Lung microvascular endothelial cell (primary cell): ENCODE data around the gene NUMBL. TPM values are rescaled to one million over a fixed set of nuclear protein-coding genes. Genes with fewer than 3 reads are reported as not detected.
"Not testable (repeated sequence)": the region's sequence is repeated elsewhere in the genome, so short reads cannot be mapped to it uniquely, and the experiment has no call there.

Experiments
- DNase-seq, 2 donors: peaks; one replicate each; pipeline versions ENCODE4 v3.0.0 to v3.0.0-alpha.2; 2010; ENCODE audit warnings: low read depth in 2 of 2
- total RNA-seq: library from RNA; depleted of rRNA; stranded (reverse); fragments of >200 nt; gene quantifications from 2 replicates; pipeline ENCODE4 v1.2.1, GENCODE V29; 2014

Gene NUMBL
- total RNA-seq, 1 donor from 2014 or later = 4.6 TPM

- DNase-seq = no peak
These were observed 58.0 kb downstream of the NUMBL start for GRCh38 chr19:40632311-40633036.

DNA sequence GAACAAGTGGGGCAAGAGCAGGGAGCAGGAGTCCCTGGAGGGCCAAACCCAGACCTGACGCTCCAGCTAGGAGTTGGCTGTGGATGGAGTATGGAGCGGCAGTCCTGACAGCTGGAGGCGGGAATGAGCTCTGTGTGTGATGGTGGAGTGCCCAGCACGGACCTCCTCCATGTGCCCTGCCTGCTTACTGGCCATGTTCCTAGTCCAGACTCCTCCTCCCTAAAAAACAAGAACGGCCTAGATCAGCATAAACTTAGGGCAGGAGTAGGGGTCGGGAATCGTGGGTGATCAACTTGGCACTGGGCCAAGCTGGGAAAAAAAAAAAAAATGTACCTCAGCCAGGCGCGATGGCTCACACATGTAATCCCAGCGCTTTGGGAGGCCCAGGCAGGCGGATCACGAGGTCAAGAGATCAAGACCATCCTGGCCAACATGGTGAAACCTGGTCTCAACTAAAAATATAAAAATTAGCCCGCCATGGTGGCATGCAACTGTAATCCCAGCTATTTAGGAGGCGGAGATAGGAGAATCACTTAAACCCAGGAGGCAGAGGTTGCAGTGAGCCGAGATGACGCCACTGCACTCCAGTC lies 59.8 kb downstream of the NUMBL start:
- DNase-seq = no peak

DNA sequence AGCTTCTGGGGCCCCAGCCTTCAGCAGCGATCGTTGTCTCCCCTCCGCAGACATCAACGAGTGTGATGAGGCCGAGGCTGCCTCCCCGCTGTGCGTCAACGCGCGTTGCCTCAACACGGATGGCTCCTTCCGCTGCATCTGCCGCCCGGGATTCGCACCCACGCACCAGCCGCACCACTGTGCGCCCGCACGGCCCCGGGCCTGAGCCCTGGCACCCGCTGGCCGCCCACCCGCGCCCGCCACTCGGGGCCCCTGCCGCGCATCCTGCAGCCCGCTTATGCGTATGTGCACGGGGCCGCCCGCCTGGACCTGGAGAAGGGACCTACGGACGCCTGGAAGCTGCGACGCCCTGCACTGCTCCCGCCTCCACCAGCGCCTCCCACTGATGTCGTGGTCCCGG lies 61.1 kb downstream of the NUMBL start:
- no peak for DNase-seq

GRCh38 chr19:40627486-40628279 lies 62.8 kb downstream of the NUMBL start:
- no peak for DNase-seq

GRCh38 chr19:40626918-40627317 lies 63.5 kb downstream of the NUMBL start:
- DNase-seq = no peak

DNA sequence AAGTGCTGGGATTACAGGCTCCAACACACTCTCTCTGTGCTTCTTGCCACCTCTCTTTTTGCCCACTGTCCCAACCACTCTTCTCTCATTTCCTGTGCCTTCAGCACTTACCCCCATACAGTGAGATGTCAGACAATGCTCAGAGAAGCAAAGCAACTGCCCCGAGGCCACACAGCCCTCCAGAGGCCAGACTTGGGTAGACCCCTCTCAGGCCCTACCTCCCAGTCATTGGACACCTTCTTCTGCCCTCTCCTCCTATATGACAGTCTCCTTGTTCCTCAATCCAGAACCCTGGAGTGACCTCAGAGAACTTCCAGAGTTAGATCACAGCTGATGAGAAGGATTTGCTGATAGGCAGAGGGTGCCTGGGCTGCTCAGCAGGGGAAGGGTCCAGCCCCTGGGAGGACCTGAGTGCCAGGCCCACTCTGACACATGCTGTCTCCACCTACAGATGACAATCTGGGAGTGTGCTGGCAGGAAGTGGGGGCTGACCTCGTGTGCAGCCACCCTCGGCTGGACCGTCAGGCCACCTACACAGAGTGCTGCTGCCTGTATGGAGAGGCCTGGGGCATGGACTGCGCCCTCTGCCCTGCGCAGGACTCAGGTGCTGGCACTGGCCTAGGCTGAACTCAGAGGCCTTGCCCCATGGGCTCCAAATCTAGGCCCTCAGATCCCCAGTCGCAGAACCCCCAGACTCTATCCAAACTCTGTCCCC lies 64.9 kb downstream of the NUMBL start:
- no peak for DNase-seq

DNA sequence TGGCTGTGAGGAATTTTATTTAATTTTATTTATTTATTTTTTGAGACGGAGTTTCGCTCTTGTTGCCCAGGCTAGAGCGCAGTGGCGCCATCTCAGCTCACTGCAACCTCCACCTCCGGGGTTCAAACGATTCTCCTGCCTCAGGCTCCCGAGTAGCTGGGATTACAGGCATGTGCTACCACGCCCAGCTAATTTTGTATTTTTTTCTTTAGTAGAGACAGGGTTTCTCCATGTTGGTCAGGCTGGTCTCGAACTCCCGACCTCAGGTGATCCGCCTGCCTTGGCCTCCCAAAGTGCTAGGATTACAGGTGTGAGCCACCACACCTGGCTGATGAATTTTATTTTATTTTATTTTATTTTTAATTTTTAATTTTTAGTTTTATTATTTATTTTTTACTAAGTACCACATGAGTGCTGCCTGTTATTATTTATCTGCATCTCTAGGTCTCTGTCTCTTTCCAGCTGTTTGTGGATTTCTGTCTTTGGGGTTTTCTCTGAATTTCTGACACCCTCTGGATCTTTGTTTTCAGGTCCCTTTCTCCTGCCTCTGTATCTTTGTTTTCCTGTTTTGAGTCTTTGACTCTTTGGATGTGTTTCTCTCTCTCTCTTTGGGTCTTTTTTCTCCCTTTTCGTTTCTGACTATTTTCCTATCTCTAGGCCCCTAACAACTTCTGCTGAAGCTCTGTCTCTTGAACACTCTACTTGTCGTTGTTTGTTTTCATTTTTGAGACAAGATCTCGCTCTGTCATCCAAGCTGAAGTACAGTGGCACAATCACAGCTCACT lies 65.9 kb downstream of the NUMBL start:
- DNase-seq = not testable (repeated sequence)

DNA sequence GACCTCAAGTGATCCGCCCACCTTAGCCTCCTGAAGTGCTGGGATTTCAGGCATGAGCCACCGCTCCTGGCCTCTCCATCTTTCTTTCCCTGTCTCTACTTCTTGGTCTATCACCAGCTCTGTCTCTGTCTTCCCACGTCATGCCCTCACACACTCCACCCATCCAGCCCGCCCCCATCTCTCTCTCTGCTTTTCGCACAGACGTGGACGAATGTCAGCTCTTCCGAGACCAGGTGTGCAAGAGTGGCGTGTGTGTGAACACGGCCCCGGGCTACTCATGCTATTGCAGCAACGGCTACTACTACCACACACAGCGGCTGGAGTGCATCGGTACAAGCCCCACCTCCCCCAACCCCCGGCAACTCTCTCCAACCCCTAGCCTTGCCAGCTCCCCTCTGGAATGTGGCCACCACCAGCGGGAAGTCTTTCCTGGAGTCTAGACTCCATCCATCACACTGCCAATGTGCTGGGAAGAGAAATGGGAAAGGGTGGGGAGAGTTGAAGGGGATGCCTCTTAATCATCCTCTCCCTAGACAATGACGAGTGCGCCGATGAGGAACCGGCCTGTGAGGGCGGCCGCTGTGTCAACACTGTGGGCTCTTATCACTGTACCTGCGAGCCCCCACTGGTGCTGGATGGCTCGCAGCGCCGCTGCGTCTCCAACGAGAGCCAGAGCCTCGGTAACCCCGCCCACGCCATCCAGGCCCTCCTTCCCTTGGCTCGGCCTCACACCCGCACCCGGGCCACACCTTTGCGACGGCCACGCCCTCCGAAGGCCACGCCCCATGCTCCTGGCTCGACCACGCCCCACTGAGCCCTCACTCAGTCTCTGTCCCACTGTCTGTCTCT lies 66.8 kb downstream of the NUMBL start:
- DNase-seq = peak in 1 of 2 donors; percentile 43

GRCh38 chr19:40622773-40623075 lies 67.7 kb downstream of the NUMBL start:
- no peak for DNase-seq

- no peak for DNase-seq
These were observed 68.3 kb downstream of the NUMBL start for GRCh38 chr19:40621966-40622772.

- DNase-seq = no peak
These were observed 69.2 kb downstream of the NUMBL start for GRCh38 chr19:40621283-40621682.

- DNase-seq = no peak
These were observed 70.3 kb downstream of the NUMBL start for GRCh38 chr19:40620161-40620485.

DNA sequence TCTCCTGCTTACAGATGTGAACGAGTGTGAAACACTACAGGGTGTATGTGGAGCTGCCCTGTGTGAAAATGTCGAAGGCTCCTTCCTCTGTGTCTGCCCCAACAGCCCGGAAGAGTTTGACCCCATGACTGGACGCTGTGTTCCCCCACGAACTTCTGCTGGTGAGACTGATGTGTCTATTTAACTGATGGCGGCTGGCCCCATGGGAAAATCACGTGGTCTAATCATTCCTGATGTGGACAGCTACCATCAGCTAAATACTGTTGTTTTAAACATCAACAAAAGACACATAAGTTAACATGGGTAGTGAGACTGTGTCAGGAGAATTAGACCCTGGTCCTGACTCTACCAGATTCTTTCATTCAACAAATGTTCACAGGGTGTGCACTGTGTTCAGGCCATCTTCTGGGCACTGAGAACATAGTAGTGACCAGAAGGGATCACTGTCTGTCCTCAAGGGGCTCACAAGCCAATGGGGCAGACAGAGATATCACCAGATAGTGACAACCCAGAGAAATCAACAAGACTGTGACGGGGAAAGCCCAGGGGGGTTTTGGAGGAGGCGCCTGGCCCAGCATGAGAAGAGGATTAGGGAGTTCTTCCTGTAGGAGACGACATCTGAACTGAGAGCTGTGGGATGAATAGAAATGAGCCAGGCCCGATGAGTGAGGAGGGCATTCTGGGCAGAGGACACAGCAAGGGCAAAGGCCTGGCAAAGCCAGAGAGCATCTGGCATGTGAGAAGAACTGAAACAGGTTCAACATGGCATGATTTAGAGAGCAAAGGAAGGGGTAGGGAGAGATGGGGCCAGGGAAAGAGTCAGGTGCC lies 70.9 kb downstream of the NUMBL start:
- no peak for DNase-seq

DNA sequence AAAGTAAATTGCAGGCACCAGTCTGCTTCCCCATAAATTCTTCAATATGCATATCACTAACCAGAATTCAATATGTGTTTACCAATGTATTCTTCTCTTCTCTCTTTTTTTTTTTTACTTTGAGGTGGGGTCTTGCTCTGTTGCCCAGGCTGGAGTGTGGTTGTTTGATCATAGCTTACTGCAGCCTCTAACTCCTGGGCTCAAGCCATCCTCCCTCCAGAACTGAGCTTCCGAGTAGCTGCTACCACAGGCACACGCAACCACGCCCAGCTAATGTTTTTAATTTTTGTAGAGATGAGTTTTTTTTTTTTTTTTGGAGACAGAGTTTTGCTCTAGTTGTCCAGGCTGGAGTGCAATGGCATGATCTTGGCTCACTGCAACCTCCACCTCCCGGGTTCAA lies 72.5 kb downstream of the NUMBL start:
- DNase-seq = no peak

- no peak for DNase-seq
These were observed 73.5 kb downstream of the NUMBL start for GRCh38 chr19:40616941-40617340.

GRCh38 chr19:40616178-40616577 lies 74.3 kb downstream of the NUMBL start:
- DNase-seq = no peak
